Activated T-helper 17 cell treated with anti-CD3 and anti-CD28 coated beads, Interleukin-2, amount 50 U/mL, for 72 hours (primary cell): ENCODE measurements around the gene NABP1. TPM values are rescaled to one million over a fixed set of nuclear protein-coding genes. Genes with fewer than 3 reads are reported as not detected.
A peak's percentile ranks its signal among the peaks of the same experiment; 100 is the strongest.

Source experiments
- ATAC-seq: fragments of 150-1000 bp; cut with Tn5 transposase; replicated peaks from 2 replicates; pipeline ENCODE4 v1.10.0; 2021; ENCODE audit warnings: mild to moderate bottlenecking, moderate library complexity
- H3K27ac Mint-ChIP-seq: one replicate; pipeline ENCODE4 v1.8.0; 2022; ENCODE audit warnings: mixed read lengths
- H3K27me3 Mint-ChIP-seq: one replicate; pipeline ENCODE4 v1.8.0; 2022; ENCODE audit warnings: mixed read lengths
- H3K36me3 Mint-ChIP-seq: one replicate; pipeline ENCODE4 v1.8.0; 2022; ENCODE audit warnings: low read depth, mild to moderate bottlenecking, mixed read lengths
- H3K4me1 Mint-ChIP-seq: one replicate; pipeline ENCODE4 v1.8.0; 2022; ENCODE audit warnings: mixed read lengths
- H3K4me3 Mint-ChIP-seq: one replicate; pipeline ENCODE4 v1.8.0; 2022; ENCODE audit warnings: mild to moderate bottlenecking, mixed read lengths
- H3K9me3 Mint-ChIP-seq: one replicate; pipeline ENCODE4 v1.8.0; 2022; ENCODE audit warnings: mixed read lengths
- total RNA-seq, 2 donors: library from RNA; stranded (reverse); gene quantifications; one replicate each; pipeline ENCODE4 v1.2.3, GENCODE V29; 2022

The NABP1 gene
- total RNA-seq = 10 to 100 TPM; 81.6 to 98.4 TPM

DNA sequence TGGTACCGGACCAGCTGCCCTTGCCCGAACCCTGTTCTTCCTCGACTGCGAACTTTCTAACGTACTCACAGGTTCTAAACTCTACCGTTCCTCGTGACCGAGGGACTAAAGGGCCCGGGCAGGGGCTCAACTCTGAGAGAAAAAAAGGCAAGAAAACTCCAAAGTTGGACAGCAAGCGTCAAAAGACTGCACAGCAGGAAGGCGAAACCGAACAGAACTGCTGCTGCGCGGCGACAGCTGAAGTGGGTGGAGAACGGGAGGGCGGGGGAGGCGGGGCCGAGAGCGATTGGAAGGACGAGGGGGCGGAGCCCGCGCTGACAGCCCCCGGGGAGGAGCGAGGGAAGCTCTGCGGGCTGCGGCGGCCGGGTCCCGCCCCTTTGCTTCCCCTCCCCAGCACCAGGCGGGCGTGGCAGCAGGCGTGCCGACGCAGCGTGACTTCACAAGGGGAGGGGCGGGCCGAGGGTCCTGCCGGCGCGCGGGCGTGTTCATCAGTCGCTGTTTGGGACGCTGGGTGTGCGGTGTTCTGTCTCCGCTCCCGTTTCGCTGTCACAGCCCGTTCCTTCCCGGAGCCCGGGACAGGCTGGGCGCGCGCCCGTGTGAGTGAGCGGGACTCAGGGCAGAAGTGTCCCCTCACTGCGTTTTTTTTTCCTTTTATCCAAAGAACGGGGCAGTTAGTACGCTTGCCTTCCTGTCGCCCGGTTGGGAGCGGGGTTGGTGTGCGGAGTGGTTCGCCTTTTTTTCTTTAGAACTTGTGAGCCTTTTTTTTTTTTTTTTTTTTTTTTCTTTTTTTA lies at the start of gene NABP1:
NABP1 (plus strand) TSS at position 491 of the 791 bp plus-strand sequence. CDS start 479 bp downstream, outside the sequence.
- Mint-ChIP-seq H3K36me3 (peaks cover 58% of the 10 kb centered on the region), H3K9me3 (no peaks in the 10 kb centered on the region), H3K27me3 (no peaks in the 10 kb centered on the region), H3K4me1 (peaks cover 25% of the 10 kb centered on the region), H3K27ac (peak within 1 kb of the TSS; percentile 100), H3K4me3 (peak within 1 kb of the TSS; percentile 88)
- peak; percentile 83 for ATAC-seq

- Mint-ChIP-seq H3K4me3 (peak overlapping the region; percentile 49), H3K4me1 (peaks cover 27% of the 10 kb centered on the region), H3K36me3 (no peaks in the 10 kb centered on the region), H3K9me3 (peaks cover 3% of the 10 kb centered on the region), H3K27ac (peak overlapping the region; percentile 73), H3K27me3 (no peaks in the 10 kb centered on the region)
- peak; percentile 46 for ATAC-seq
Observed at GRCh38 chr2:191629001-191629453, 48.9 kb upstream of the NABP1 start.

DNA sequence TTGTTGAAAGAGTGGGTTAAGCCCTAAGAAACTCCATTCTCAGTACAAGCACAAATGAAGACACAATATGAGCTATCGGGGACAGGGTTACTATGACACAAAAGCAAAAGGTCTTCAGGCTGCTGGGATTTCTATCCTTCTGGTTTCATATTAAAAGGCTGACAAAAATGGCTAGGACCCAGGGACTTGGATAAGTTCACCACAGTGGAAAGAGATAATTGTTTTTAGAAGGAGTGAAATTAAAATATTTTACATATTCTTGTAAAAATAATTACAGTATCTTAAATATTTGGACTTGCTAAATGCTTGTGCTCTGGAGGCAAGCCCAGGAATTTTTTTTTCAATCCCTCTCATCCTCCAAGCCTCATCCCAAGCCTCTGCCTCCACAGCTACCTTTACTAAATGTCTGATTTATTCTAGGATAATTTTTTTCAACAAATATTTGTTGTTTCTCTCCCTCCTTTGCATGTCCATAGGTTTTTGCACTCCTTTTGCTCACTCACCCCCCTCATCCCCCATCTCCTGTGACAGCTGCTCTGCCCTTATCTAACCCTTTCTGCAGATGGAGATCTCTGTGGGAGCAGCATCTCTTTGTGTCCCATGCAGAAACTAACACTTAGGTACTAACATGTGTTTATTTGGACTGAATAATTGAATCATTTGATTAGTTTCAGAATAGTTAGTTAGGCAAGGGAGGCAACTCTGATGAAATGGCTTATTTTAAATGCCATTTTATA lies 47.8 kb upstream of the NABP1 start:
- peaks cover 17% of the 10 kb centered on the region for H3K4me1 Mint-ChIP-seq
- ATAC-seq = no peak
- no peaks in the 10 kb centered on the region for H3K36me3 Mint-ChIP-seq
- H3K27me3 Mint-ChIP-seq = no peaks in the 10 kb centered on the region
- H3K9me3 Mint-ChIP-seq = peaks cover 3% of the 10 kb centered on the region
- peak overlapping the region; percentile 49 for H3K4me3 Mint-ChIP-seq
- no peak overlapping the region for H3K27ac Mint-ChIP-seq

GRCh38 chr2:191631754-191632153 lies 46.2 kb upstream of the NABP1 start:
- no peaks in the 10 kb centered on the region for H3K36me3 Mint-ChIP-seq
- no peak overlapping the region for H3K4me3 Mint-ChIP-seq
- no peak for ATAC-seq
- no peaks in the 10 kb centered on the region for H3K27me3 Mint-ChIP-seq
- no peaks in the 10 kb centered on the region for H3K9me3 Mint-ChIP-seq
- peaks cover 24% of the 10 kb centered on the region for H3K4me1 Mint-ChIP-seq
- no peak overlapping the region for H3K27ac Mint-ChIP-seq

GRCh38 chr2:191632426-191632825 lies 45.5 kb upstream of the NABP1 start:
- no peak for ATAC-seq
- no peak overlapping the region for H3K27ac Mint-ChIP-seq
- no peaks in the 10 kb centered on the region for H3K27me3 Mint-ChIP-seq
- no peak overlapping the region for H3K4me3 Mint-ChIP-seq
- H3K9me3 Mint-ChIP-seq = no peaks in the 10 kb centered on the region
- peaks cover 31% of the 10 kb centered on the region for H3K4me1 Mint-ChIP-seq
- no peaks in the 10 kb centered on the region for H3K36me3 Mint-ChIP-seq

DNA sequence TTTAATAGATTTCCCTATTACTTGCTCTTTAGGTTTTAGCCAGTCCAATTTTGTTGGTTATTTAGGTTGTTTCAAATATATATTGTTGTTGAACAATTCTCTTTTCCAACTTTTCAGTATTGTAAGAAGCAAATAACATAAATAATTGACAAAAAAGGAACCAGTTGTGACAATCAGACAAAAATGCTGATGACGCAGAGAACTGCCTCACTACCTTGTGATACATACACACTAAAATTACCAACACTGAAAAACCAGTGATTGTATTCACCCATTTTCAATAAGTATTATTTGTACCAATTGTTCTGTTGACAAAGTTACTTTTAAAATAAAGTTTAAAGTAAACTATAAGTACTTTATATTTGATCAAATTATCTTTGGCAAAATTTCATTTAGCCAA lies 43.1 kb upstream of the NABP1 start:
- Mint-ChIP-seq H3K9me3 (no peaks in the 10 kb centered on the region), H3K27me3 (no peaks in the 10 kb centered on the region), H3K4me1 (peaks cover 35% of the 10 kb centered on the region), H3K4me3 (no peak overlapping the region), H3K36me3 (no peaks in the 10 kb centered on the region), H3K27ac (peak overlapping the region; percentile 98)
- ATAC-seq = no peak

DNA sequence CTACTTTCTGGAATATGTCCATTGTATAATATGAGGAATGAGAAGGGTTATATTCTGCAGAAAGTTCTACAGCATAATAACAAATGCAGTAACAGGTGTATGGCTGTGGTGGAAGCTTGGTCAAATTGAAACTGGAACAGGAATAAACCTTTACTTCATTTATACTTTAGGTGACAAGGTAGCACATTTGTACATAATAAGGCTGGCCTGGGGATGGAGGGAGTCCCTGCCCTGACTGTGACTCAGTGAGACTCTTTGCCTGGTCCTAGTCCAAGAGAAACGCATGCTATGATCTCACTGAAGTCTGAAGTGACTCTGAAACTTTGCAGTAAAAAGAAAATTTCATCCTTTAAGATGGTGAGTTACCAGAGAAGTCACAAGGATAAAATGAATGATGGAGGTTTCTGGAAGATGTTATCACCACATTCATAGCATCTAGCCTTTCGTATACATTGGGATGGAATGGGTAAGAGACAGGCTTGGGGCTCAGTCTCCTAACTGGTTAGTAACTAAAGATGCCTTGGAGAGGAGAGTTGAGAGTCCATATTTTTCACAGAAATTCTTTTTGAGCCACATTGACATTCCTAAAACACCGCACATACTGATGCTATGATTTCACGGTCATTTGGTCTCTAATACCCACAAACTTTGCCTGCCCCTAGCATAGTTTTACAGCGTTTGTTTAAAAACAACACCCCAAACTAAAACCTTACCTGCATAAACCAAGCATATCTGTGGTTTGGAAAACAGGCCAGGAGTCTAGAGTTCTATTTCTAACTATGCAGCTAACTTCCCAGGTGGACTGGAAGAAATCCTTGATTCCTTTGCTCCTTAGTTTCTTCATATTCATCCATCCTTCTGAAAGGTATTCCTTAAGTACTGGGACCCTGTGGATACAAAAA lies 42.4 kb upstream of the NABP1 start:
- H3K27me3 Mint-ChIP-seq = no peaks in the 10 kb centered on the region
- peak; percentile 66 for ATAC-seq
- H3K9me3 Mint-ChIP-seq = no peaks in the 10 kb centered on the region
- H3K4me1 Mint-ChIP-seq = peaks cover 34% of the 10 kb centered on the region
- H3K27ac Mint-ChIP-seq = peak overlapping the region; percentile 98
- no peaks in the 10 kb centered on the region for H3K36me3 Mint-ChIP-seq
- peak overlapping the region; percentile 34 for H3K4me3 Mint-ChIP-seq

DNA sequence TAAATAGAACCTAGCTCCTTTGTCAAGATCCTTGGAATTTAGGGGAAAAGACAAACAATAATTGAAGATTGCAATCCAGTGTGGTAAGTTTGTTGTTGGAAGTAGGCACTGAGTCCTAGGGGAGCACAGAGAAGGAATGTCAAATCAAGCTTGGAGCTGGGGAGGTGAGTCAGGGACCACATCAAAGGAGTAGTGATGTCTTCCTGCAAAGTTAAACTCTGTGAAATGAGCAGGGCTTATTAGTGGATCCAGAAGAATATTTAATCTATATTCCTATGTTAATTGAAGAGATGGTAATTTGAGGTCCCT lies 41.7 kb upstream of the NABP1 start:
- ATAC-seq = no peak
- no peaks in the 10 kb centered on the region for H3K27me3 Mint-ChIP-seq
- no peaks in the 10 kb centered on the region for H3K36me3 Mint-ChIP-seq
- no peak overlapping the region for H3K4me3 Mint-ChIP-seq
- no peaks in the 10 kb centered on the region for H3K9me3 Mint-ChIP-seq
- H3K4me1 Mint-ChIP-seq = peaks cover 38% of the 10 kb centered on the region
- H3K27ac Mint-ChIP-seq = peak overlapping the region; percentile 98

GRCh38 chr2:191636586-191636985 lies 41.4 kb upstream of the NABP1 start:
- Mint-ChIP-seq H3K9me3 (no peaks in the 10 kb centered on the region), H3K27ac (peak overlapping the region; percentile 98), H3K4me3 (peak overlapping the region; percentile 82), H3K4me1 (peaks cover 38% of the 10 kb centered on the region), H3K27me3 (no peaks in the 10 kb centered on the region), H3K36me3 (no peaks in the 10 kb centered on the region)
- ATAC-seq = no peak

DNA sequence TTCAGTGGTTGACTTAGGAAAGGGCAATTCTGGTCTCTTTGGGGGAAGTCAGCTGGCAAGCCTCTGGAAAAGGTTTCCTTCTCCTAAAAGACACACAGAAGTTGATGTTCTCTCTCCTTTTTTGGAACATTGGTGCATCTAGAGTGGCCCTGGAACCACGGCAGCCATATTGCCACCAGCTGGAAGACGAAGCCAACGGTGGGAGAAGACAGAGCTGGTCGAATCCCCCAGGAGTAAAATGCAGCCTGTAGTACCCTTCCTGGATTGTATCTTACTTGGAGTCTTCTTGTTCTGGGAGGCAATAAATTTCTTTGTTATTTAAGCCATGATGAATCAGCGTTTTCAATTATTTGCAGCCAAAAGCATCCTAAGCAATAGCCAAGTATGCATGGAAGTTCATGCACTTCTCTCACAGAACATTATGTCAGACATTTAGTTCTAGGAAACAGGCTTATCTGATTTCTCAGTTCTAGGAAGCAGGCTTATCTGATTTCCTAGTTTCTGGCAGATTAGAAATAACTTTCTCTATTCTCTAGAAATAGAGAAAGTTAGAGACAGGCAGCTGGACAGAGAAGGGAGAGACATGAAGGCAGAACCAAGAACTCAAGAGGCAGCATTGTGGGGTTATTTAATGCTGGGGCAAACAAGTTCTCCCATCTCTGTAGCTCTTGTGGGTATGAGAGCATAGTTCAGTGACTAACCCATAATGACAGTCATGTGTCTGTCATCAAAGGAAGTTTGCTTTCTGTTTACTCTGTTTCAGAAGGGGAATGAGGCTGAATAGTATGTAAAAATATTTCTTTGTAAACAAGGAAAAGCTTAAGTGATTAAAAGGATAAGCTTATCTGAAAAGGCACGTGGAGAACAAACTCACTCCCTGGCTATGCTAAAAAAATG lies 40.5 kb upstream of the NABP1 start:
- Mint-ChIP-seq H3K9me3 (no peaks in the 10 kb centered on the region), H3K4me3 (peak overlapping the region; percentile 82), H3K27me3 (no peaks in the 10 kb centered on the region), H3K27ac (peak overlapping the region; percentile 98), H3K36me3 (no peaks in the 10 kb centered on the region), H3K4me1 (peaks cover 44% of the 10 kb centered on the region)
- peak; percentile 87 for ATAC-seq

GRCh38 chr2:191638079-191638801 lies 39.7 kb upstream of the NABP1 start:
- peak overlapping the region; percentile 98 for H3K27ac Mint-ChIP-seq
- H3K36me3 Mint-ChIP-seq = no peaks in the 10 kb centered on the region

GRCh38 chr2:191638802-191639172 lies 39.1 kb upstream of the NABP1 start:
- H3K4me3 Mint-ChIP-seq = peak overlapping the region; percentile 82
- peaks cover 46% of the 10 kb centered on the region for H3K4me1 Mint-ChIP-seq
- H3K27ac Mint-ChIP-seq = peak overlapping the region; percentile 98
- no peaks in the 10 kb centered on the region for H3K27me3 Mint-ChIP-seq
- peak; percentile 38 for ATAC-seq
- no peaks in the 10 kb centered on the region for H3K9me3 Mint-ChIP-seq
- no peaks in the 10 kb centered on the region for H3K36me3 Mint-ChIP-seq

More at GRCh38 chr2:191638079-191638801, 39.7 kb upstream of the NABP1 start:
- ATAC-seq = peak; percentile 15
- peak overlapping the region; percentile 82 for H3K4me3 Mint-ChIP-seq
- peaks cover 46% of the 10 kb centered on the region for H3K4me1 Mint-ChIP-seq
- H3K27me3 Mint-ChIP-seq = no peaks in the 10 kb centered on the region
- H3K9me3 Mint-ChIP-seq = no peaks in the 10 kb centered on the region

DNA sequence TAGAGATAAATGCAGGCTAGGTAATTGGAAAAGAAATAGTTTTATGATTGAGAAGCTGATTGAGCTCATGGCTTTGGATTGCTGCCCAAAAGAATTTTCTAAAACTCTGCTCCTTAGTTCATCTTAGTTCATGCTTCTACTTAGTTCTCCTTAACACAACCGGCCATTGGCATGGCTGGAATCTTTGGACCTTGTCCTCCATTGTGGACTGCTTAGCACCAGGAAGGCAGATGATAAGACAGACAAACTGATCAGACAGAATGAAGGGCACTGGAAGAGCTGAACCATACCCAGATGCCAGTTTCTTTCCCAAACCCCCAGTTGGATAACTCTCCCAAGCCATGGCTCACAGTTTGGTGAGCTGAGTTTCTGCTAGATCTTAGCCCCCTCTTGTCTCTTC lies 36.3 kb upstream of the NABP1 start:
- peaks cover 33% of the 10 kb centered on the region for H3K4me1 Mint-ChIP-seq
- no peaks in the 10 kb centered on the region for H3K27me3 Mint-ChIP-seq
- no peaks in the 10 kb centered on the region for H3K9me3 Mint-ChIP-seq
- ATAC-seq = no peak
- H3K4me3 Mint-ChIP-seq = no peak overlapping the region
- no peaks in the 10 kb centered on the region for H3K36me3 Mint-ChIP-seq
- peak overlapping the region; percentile 76 for H3K27ac Mint-ChIP-seq
